Panc1 (cell line): ENCODE results near the gene TULP1. TPM values are rescaled to one million over a fixed set of nuclear protein-coding genes. Genes with fewer than 3 reads are reported as not detected.

Experiments used
- ATAC-seq: fragments of 200-7000 bp; cut with Tn5 transposase; 2 replicates; pipeline ENCODE4 v1.9.1; 2020; ENCODE audit warnings: mild to moderate bottlenecking, moderate library complexity
- BruUV-seq: library from RNA; stranded (reverse); fragments of 400-500 nt; replicated peaks from 2 replicates; lab custom pipeline; 2021; lab: Mats Ljungman, UMichigan
- CTCF ChIA-PET: fragments of 300-600 bp; sonication (Branson Sonifier 250); formaldehyde crosslinking; loops from one replicate; lab custom pipeline; 2022; ENCODE audit warnings: antibody characterized with exemption; lab: Charles Lee
- POLR2A ChIA-PET: fragments of 300-600 bp; sonication (Branson Sonifier 250); formaldehyde crosslinking; loops from one replicate; lab custom pipeline; 2022; ENCODE audit warnings: antibody characterized with exemption; lab: Charles Lee
- DNase-seq: peaks from one replicate; pipeline ENCODE4 v3.0.0-alpha.2; 2010; ENCODE audit warnings: low read depth, low spot score
- H3K27ac ChIP-seq: 2 replicates; pipeline ENCODE4 v1.5.1; 2011; ENCODE audit warnings: mild to moderate bottlenecking, low read length, inconsistent platforms
- H3K27me3 ChIP-seq: fragments of 200-500 bp; sonication (Bioruptor generic); 2 replicates; pipeline ENCODE4 v1.6.0; 2014; ENCODE audit warnings: low read length, inconsistent platforms; ENCODE audit not compliant: control insufficient read depth, insufficient read depth
- H3K36me3 ChIP-seq: fragments of 200-500 bp; sonication (Bioruptor generic); 2 replicates; pipeline ENCODE4 v1.5.1; 2014; ENCODE audit warnings: inconsistent platforms, mild to moderate bottlenecking, low read length, moderate library complexity; ENCODE audit not compliant: control insufficient read depth, insufficient read depth
- H3K4me1 ChIP-seq: 2 replicates; pipeline ENCODE4 v1.5.1; 2011; ENCODE audit warnings: inconsistent platforms, mild to moderate bottlenecking, low read length, moderate library complexity; ENCODE audit not compliant: control insufficient read depth, insufficient read depth
- H3K4me3 ChIP-seq, 2 experiments: 2 replicates each; pipeline ENCODE4 v1.5.1; 2011 to 2012; ENCODE audit warnings: low read depth in 2 of 2, low read length in 2 of 2, mild to moderate bottlenecking in 2 of 2, inconsistent platforms in 1 of 2, moderate library complexity in 1 of 2
- H3K9me3 ChIP-seq: fragments of 200-500 bp; sonication (Bioruptor generic); 2 replicates; pipeline ENCODE4 v1.5.1; 2014; ENCODE audit warnings: low read depth, mild to moderate bottlenecking, inconsistent platforms, low read length, moderate library complexity; ENCODE audit not compliant: control insufficient read depth, insufficient read depth
- CTCF ChIP-seq: fragments of 450-650 bp; IDR thresholded peaks from 2 replicates; pipeline ENCODE4 v1.5.1; 2017; ENCODE audit warnings: mild to moderate bottlenecking
- POLR2AphosphoS5 ChIP-seq: IDR thresholded peaks from 2 replicates; pipeline ENCODE4 v1.6.1; 2012; ENCODE audit warnings: mild to moderate bottlenecking, low read depth, low read length, moderate library complexity
- REST ChIP-seq, 2 experiments: IDR thresholded peaks; 2 replicates each; pipeline ENCODE4 v1.6.1; 2011 to 2012; ENCODE audit warnings: low read depth in 2 of 2, control low read depth in 1 of 2, low read length in 1 of 2, mild to moderate bottlenecking in 1 of 2, moderate library complexity in 1 of 2; ENCODE audit not compliant: insufficient read depth in 1 of 2
- SIN3A ChIP-seq: IDR thresholded peaks from 2 replicates; pipeline ENCODE4 v1.6.1; 2012; ENCODE audit warnings: low read depth, mild to moderate bottlenecking, low read length, moderate library complexity, borderline replicate concordance; ENCODE audit not compliant: insufficient read depth
- TCF7L2 ChIP-seq: IDR thresholded peaks from 2 replicates; pipeline ENCODE4 v1.6.1; 2011; ENCODE audit warnings: mild to moderate bottlenecking, low read depth, low read length, inconsistent platforms
- in situ Hi-C: cut with HindIII; loops from 2 replicates; pipeline ENCODE4 v1.10.0; 2016; ENCODE audit warnings: low sequenced_read_pairs, low pct_unique_long_range_greater_than_20kb
- intact Hi-C: fragments of 100-400 bp; cut with micrococcal nuclease; formaldehyde crosslinking; loops from one replicate; pipeline ENCODE4 v1.10.0; 2022; ENCODE audit not compliant: unreplicated experiment
- total RNA-seq: library from RNA; stranded (reverse); gene quantifications from one replicate; pipeline ENCODE4 v1.2.1, GENCODE V29; 2021; ENCODE audit not compliant: unreplicated experiment

Gene TULP1
- total RNA-seq, 1 experiment from 2014 or later, result not detected

GRCh38 chr6:35547676-35548075 is 35.0 kb upstream of the TULP1 start:
- no peaks in the 10 kb centered on the region for H3K4me1 ChIP-seq
- no peak overlapping the region for H3K4me3 ChIP-seq
- ChIA-PET CTCF (no interaction called here), POLR2A (no interaction called here)
- ATAC-seq (no peak), DNase-seq (no peak)
- H3K9me3 ChIP-seq, result no peaks in the 10 kb centered on the region
- no TSS peak for BruUV-seq
- no peaks in the 10 kb centered on the region for H3K36me3 ChIP-seq
- in situ Hi-C loops (no loop called here), intact Hi-C loops (no loop called here)
- no peak for TF ChIP-seq SIN3A
- no peak for TF ChIP-seq CTCF
- no peak for TF ChIP-seq POLR2AphosphoS5
- no peak for TF ChIP-seq REST (IDR thresholded peaks at IDR 0.05; ENCODE audit: insufficient read depth in 1 of 2, low read depth in 2 of 2, low read length in 1 of 2)
- no peak for TF ChIP-seq TCF7L2
- no peaks in the 10 kb centered on the region for H3K27me3 ChIP-seq
- H3K27ac ChIP-seq, result no peak overlapping the region

- no TSS peak for BruUV-seq
- Histone ChIP-seq H3K27ac (no peak overlapping the region), H3K36me3 (no peaks in the 10 kb centered on the region), H3K4me1 (no peaks in the 10 kb centered on the region), H3K9me3 (no peaks in the 10 kb centered on the region), H3K4me3 (no peak overlapping the region), H3K27me3 (no peaks in the 10 kb centered on the region)
- intact Hi-C loops (no loop called here), in situ Hi-C loops (no loop called here)
- ChIA-PET POLR2A (no interaction called here), CTCF (interaction anchor here (0.7 kb wide), 1 partner anchor 22 kb away, joined by 3 read pairs; no protein-coding TSS in a partner anchor)
- TF ChIP-seq CTCF (no peak), SIN3A (no peak)
- no peak for ATAC-seq
- no peak for DNase-seq
Measured at GRCh38 chr6:35544769-35545361, 32.2 kb upstream of the TULP1 start.
